Regular cardiac myocyte (primary cell): ENCODE measurements around the gene ZNF738. TPM values are rescaled to one million over a fixed set of nuclear protein-coding genes. Genes with fewer than 3 reads are reported as not detected.

Experiments
- total RNA-seq: library from RNA; depleted of rRNA; stranded (reverse); fragments of >200 nt; gene quantifications from 2 replicates; pipeline ENCODE4 v1.2.3, GENCODE V29; 2014

The ZNF738 gene
- 7.0 and 8.1 TPM in 2 replicates for total RNA-seq

DNA sequence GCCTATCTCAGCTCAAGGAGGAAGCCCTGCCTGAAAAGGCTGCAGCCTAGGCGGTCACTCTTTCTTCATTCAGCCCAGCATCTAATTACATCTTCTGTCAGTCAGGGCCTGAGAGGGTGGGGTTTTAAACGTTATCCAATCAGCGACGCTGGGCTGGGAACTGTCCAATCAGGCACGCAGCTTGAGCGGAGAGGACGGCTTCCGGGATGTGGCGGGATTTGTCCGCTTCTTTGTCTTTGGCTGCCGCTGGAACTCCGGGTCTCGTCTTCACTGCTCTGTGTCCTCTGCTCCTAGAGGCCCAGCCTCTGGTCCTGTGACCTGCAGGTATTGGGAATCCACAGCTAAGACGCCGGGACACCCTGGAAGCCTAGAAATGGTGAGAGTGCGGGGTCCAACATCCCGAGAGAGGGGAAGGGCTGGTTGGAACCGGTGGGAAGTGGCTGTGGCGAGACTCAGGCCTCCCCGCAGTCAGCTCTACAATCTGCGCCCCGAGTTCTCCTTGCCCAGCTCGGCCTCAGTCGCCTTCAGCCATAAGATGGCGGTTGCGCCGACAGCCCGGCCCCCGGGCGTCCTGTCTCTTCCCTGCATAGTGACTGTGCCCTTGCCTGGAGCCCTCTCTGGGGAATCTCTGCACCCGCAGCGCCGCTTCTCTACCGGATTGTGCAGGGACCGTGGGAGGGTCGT, at the start of gene ZNF738:
Gene ZNF738, plus strand, starts transcription at position 233 of the 684 bp plus-strand sequence. Its CDS starts 141 bp downstream, at position 374.

GRCh38 chr19:21328885-21329605, 29.8 kb upstream of the ZNF738 start, which contains the start of gene ZNF708:
TSS of gene ZNF708 (minus strand) at chr19:21329410. CDS start at chr19:21329212, 198 bp downstream.

DNA sequence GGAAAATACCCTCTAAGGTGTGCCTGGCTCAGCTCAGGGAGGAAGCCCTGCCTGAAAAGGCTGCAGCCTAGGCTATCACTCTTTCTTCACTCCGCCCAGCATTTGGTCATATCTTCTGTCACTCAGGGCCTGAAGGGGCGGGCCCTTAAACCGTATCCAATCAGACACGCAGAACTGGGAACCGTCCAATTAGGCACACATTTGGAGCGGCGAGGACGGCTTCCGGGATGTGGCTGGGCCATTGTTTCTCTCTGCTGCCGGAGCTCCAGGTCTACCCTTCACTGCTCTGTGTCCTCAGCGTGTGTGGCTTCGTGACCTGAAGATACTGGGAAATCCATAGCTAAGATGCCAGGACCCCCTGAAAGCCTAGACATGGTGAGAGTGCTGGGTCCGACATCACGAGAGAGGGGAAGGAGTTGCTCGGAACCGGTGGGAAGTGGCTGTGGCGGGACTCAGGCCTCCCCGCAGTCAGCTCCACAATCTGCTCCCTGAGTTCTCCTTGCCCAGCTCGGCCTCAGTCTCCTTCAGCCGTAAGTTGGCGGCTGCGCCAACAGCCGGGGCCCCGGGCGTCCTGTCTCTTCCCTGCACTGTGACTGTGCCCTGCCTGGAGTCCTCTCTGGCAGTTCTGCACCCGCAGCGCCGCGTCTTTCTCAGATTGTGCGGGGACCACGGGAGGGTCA, 38.2 kb downstream of the ZNF738 start, which contains the start of gene ZNF493:
Gene ZNF493, plus strand, starts transcription at position 241 of the 680 bp plus-strand sequence. Its CDS starts 105 bp downstream, at position 346.

Other genes starting within 250 kb of the ZNF738 start
- 2.3 and 7.0 TPM in 2 replicates for gene ZNF431, start 217.0 kb upstream of the ZNF738 start, total RNA-seq
- 3.6 and 5.9 TPM in 2 replicates for gene ZNF708, start 29.6 kb upstream of the ZNF738 start, total RNA-seq
- gene ZNF493, start 38.1 kb downstream of the ZNF738 start, total RNA-seq: 5.2 and 12.7 TPM in 2 replicates
- gene ZNF429, start 146.6 kb downstream of the ZNF738 start, total RNA-seq: 6.8 and 7.7 TPM in 2 replicates